Right renal pelvis (tissue), 4 donors: ENCODE measurements around the gene PLCH2. TPM values are rescaled to one million over a fixed set of nuclear protein-coding genes. Genes with fewer than 3 reads are reported as not detected.
A peak's percentile ranks its signal among the peaks of the same experiment; 100 is the strongest.

Source experiments
- DNase-seq, 4 donors: peaks; one replicate each; pipeline ENCODE4 v3.0.0-alpha.2; 2013; ENCODE audit warnings: low read depth in 4 of 4, low spot score in 3 of 4, missing footprints in 1 of 4
- polyA plus RNA-seq, 4 donors: library from polyadenylated mRNA; unstranded; fragments of 120-200 nt; gene quantifications; one replicate each; pipeline ENCODE4 v1.2.1, GENCODE V29; 2013; ENCODE audit not compliant: insufficient read length in 4 of 4

The PLCH2 gene
- polyA plus RNA-seq, 4 donors, result 0.86 to 2.4 (median 1.4) TPM

DNA sequence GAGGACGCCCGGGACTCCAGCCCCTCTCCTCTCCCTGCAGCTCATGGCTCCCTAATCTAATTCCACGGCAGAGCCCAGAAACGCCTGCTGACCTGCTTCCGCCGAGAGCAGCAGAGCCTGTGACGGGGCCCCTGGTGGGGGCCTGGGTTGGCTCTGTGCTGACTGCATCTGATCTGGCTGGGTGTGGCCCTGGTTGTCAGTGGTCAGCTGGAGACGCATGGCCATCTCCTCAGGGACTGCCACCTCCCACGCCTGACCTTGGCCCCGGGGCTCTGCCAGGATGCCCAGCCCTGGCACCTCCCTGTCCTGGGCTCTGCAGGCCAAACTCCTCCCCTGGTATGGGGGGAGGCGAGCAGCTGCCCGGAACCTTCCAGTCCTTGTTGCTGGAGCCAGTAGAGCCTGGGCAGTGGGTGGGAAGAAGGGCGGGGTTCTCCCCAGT, 1.1 kb upstream of the PLCH2 start:
- DNase-seq, result no peak

DNA sequence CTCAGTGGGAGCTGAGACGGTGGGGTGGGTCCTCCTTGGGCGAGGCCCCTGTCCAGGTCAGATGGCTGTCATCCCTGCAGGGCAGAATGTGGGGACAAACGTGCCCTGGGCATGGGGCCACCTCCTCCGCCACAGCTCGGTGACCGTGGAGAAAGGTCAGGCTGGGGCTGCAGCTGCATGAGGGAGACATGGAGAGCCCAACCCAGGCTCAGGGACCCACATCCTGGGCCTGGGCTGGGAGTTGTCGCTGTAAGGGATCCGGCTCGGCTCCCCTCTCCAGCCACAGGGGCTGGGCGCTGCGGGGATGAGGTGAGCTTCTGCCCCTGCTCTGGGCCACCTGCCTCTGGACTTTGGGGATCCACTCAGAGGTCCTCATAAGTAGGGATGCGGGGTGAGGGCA, 518 bp upstream of the PLCH2 start:
- no peak for DNase-seq

DNA sequence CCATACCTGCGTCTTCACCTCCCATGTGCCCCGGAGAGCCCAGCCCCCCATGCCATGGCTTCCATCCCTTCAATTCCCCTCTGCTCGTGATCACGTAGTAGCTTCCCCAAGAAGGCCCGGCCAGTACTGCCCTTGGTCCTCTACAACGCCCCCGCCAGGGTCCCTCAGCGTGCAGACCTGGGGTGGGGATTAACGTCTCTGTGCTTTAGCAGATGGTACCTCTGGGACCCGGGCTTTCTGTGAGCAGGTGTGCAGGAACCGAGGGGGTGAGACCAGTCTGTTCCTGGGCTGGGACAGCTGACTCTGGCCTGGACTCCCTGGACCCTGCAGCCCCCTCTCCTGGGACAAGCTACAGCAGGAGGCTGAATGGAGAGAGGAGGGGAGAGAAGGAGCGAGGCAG, 1.2 kb downstream of the PLCH2 start:
- no peak for DNase-seq

DNA sequence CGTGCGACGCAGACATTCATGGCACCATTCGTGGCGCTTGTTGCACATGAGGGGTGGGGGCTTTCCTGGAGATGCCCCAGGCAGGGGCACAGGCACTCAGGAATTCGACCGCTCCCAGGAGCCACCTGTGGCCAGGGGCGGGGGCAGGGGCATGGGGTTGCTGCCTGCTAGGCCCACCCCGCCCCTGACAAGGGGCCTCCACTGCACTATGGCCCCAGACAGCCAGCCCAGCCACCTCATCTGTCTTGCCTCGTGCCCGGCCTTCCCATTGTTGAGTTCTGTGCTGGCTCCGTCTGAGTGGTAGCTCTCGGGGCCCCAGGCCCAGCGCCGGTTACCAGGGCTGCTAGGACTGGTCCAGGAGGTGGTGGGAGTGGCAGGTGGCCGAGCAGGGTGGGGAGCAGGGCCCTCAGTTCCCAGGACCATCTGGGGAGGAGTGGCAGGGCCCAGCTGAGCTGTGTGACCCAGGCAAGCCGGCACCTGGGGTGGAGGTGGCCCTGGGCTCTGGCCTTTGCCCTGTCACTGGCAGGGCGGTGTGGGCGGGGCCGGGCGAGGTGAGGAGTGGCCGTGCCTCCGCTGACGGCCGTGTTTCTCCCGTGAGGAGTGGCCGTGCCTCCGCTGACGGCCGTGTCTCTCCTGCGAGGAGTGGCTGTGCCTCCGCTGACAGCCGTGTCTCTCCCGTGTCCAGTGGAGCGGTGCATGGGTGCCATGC, 1.9 kb downstream of the PLCH2 start:
- no peak for DNase-seq

DNA sequence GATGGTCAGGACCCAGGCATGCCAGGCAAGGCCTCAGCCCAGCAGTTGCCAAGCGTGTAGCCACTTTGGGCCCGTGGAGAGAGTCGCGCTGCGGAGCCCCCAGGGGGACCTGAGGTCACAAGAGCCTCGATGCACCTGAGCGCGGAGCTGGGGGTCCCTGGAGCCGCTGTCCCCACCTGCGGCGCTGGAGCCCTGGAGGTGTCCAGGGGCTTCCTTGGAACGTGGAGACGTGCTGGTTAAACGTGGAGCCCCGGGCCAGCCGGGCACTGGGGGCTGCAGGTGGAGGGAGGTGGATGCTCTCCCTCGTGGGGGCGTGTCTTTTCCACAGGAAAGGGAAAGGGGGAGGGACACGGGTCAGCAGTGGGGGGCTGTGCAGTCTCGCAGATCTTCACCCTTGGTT, 3.1 kb downstream of the PLCH2 start:
- DNase-seq, result no peak

DNA sequence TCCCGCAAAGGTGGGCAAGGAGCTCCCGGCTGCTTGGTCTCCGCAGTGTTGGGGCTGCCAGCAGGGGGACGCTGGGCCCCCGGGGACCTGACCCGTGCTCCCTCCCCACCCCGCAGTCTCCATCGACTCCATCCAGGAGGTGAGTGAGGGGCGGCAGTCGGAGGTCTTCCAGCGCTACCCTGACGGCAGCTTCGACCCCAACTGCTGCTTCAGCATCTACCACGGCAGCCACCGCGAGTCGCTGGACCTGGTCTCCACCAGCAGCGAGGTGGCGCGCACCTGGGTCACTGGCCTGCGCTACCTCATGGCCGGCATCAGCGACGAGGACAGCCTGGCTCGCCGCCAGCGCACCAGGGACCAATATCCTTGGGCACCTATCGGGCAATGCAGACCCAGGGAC, 3.5 kb downstream of the PLCH2 start:
- DNase-seq, result no peak

DNA sequence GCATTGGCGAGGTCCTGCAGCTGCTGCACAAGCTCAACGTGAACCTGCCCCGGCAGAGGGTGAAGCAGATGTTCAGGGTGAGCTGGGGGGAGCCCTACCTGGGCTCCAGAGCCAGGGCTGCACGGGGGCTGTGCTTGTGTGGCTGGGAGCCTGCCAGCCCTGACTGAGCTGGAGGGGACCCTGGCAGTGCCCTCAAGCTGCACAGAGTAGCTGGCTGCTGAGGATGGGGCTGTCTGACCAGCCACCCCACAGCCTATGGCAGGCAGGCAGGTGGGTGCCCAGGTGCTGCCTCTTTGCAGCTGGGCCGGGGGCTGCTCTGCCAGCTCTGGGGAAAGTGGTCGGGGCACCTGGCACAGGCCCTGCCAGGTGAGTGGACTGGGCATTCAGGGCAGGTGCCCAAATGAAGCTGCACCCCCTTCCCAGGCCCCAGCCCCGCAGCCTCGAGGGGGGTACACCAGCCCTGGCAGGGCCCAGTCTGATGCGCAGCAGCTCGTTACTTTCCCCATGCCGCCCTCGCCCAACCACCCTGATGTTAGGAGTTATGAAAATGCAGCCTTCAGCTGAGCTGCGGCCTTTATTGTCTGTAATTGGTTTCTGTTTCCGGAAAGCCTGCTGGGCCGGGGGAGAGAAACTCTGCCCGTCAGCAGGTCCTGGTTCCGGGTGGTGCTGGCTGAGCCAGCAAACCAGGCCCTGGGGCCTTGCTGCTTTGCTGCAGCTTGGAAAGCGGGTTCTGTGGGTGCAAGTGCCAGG, 4.3 kb downstream of the PLCH2 start:
- no peak for DNase-seq

DNA sequence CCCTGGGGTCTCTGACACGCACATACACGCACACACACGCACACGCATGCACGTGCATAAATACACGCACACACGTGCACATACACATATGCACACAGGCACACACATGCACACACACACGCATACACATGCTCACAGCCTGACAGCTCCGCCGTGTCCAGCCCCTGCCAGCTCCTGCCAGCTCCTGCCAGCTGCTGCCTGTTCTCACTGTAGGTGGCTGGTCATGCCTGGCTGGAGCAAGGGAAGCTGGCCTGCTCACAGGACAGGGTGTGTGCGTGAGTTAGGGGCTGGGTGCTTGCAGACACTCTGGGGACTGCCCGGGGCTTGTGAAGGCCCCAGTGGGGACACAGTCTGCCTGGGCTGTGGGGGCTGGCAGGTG, 4.9 kb downstream of the PLCH2 start:
- peak in 2 of 4 donors; percentile 59 to 63 for DNase-seq

DNA sequence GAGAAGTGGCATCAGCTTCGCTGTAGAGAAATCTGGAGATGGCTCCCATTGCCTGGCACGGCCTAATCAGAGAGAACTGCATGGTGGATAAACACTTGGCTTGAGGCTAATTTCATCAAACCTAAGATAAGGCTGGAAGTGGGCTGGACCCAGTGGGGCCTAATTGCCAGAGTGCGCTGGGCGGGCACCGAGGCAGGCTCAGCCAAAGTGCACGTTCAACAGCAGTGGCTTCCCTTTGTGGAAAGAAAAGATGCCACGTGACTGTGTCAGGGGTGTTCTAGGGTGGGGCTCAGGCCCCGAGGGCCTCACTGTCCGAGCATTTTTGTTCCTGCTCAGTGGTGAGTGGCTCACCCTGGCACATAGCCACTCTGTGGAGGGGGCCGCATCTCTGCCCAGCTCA, 5.8 kb downstream of the PLCH2 start:
- no peak for DNase-seq

DNA sequence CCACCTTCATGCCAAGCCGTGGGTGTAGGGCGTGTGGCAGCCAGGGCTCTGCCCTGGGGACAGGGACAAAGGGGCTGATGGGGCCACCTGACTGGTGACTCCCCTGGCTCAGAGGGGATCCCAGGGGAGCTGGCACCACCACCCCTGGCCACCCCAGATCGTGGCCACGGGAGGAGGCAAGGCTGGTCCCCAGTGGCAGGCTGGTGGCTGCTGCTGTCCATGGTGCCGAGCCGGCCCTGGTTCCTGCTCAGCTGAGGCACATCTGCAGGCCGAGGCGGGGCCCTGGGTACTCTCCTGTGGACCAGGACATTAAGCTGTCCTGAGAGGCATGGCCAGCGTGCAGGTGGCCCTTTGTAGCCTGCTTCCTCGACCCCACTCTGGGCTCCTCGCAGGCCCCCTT, 6.5 kb downstream of the PLCH2 start:
- no peak for DNase-seq

DNA sequence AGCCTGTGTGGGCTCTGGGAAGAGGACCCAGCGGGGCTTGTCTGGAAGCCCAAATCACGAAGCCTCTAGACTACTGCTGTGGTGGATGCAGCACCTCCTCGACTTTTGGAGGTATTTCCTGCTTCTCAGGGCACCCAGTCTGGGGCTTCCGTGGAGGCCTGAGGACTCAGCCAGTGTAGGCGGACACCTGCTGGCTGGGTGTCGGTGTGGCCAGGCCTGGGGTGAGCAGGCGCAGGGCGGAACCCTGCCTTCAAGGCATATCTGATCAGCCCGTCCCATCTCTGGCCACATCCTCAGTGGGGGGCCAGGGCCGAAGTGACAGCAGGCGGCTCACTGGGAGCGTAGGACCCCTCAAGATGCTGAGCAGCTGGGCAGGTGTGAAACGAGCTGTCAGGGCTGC, 6.9 kb downstream of the PLCH2 start:
- no peak for DNase-seq

DNA sequence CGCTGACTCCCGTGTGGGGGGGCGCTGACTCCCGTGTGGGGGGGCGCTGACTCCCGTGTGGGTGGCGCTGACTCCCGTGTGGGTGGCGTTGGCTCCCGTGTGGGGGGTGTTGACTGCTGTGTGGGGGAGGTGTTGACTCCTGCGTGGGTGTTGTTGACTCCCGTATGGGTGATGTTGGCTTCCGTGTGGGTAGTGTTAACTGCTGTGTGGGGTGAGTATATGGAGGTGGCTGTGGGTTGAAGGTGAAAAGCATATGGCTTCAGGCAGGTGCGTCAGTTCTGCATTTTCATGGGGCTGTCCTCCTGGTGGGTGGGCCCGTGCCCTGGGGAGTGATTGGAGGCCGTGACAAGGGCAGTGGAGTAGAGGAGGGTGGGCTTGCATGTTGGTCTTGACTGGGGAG, 7.9 kb downstream of the PLCH2 start:
- DNase-seq, result no peak

DNA sequence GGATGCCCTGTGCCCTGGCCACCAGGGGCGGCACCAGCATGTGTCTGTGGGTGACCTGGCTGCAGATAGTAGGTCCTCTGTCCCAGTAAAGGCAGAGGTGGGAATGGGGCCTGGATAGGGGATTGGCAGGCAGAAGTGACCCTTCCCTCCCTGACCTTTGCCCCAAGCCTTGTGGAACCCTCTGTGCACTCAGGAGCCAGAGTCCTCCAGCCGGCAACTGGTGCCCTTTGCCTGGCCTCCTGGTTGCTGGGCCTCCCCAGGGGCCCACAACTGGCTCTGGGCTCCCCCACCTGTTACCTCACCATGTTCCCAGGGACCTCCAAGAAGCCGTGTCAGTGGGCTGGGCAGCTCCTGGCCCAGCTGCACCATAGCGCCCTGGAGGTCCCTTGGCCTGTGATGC, 10.0 kb downstream of the PLCH2 start:
- no peak for DNase-seq

DNA sequence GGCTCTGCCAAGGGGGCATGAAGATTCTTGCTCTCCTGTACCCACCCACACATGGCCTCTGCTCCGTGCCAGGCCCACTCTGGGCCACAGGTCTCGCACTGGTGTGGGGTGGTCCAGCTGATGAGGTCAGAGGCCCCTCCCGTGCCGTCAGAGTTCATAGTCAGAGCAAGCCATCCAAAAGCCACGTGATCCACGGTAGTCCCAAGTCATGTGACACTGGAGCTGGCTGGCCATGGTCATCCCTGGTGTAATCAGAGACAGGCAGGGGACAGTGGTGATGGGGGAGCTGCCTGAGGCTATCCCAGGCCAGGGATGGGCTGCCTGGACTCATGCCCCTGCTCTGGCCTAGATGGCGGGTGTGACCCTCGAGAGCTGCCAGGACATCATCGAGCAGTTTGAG, 10.5 kb downstream of the PLCH2 start:
- DNase-seq, result no peak

DNA sequence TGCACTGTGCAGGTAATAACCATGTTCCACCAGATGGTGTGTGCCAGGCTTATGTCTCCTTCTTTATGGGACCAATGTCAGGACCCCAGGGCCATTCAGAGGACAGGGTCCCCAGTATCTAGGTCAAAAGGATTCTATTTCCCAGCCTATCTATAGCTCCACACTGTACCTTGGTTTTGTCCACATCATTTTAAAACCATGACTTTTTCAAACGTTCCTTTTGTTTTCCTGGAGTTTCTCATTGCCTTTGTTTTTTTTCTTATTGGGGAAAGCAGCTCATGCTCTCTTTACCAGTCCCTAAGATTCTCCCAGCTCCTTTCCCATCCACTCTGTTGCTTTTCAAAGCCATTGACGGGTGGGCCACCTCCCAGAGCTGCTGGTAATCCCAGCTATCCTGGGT, 12.6 kb downstream of the PLCH2 start:
- DNase-seq, result no peak

DNA sequence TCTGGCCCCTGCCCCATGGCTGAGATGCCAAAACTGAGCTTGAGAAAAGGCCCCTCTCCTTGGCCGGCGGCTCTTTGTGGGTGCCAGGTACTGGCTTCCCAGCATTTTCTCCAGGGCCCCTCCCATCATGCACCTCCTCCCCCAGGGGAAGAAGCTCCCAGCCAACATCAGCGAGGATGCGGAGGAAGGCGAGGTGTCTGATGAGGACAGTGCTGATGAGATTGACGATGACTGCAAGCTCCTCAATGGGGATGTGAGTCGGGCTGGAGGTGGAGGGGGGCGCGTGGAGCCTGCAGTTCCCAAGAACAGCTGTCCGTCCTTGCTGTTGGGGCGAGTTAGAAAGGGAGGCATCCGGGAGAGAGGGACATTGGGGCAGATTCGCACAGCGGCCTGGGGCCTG, 13.5 kb downstream of the PLCH2 start:
- DNase-seq, result no peak

DNA sequence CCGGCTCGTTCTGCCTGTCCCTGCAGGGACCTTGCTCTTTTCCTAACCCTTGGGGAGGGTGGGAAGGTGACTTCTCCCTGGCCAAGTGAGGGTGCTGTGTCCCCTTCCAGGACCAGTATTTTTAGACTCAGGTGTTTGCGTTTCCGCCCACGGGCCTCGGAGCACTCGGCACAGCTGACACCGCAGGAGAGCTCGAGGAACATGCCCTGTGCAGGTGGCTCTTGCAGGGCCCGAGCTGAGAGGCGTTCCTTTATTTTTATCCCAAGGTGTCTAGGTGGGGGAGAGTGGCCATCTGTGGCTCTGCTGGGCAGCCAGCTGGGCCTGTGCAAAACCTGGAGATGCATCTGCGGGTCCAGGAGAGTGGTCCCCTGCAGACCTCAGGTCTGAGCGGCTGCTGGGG, 16.0 kb downstream of the PLCH2 start:
- no peak for DNase-seq

DNA sequence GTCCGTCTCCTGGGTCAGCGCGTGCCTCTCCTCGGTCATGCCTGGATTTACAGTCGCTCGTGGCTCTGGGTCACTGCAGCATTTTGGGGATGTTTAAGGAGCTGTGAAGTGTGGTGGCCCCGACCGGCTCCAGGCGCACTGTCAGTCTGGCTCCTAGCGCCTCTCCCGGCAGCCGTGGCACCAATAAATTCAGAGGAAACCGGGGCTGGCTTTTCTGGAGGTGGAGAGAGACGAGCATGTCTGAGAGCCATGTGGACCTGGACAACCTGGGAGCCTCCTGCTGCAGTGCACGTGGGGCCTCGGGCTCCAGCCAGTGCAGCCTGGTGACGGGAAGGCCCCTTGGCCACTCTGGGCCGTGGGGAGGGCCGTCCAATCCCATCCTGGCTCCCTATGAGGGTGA, 17.1 kb downstream of the PLCH2 start:
- no peak for DNase-seq

DNA sequence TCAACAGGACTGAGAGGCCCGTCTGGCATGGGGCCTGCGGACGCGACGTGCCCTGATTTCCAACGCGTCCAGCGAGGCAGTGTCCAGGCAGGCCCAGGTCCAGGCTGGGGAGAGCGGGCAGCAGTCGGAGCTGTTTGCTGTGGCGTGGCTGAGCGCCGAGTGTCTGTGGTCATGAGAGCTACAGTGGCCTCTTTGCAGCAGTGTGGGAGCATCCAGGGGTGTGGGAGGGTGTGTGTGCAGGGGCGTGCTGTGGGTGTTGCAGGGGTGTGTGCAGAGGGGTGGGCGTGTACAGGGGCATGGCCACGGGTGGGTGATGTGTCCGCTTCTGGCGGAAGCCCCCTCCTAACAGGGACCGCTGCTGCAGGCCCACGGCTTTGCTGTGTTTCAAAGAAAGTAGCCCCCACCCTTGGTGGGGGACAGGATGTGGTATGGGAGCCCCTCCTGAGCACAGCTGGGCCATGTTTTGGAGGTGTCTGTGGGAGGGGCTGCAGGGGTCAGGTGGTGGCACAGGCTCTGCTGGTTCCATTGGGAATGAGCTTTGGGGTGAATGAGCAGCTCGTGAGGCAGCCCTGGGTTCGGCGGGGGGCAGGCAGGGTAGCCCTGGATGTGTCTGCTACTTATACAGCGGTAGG, 17.7 kb downstream of the PLCH2 start:
- DNase-seq, result no peak

DNA sequence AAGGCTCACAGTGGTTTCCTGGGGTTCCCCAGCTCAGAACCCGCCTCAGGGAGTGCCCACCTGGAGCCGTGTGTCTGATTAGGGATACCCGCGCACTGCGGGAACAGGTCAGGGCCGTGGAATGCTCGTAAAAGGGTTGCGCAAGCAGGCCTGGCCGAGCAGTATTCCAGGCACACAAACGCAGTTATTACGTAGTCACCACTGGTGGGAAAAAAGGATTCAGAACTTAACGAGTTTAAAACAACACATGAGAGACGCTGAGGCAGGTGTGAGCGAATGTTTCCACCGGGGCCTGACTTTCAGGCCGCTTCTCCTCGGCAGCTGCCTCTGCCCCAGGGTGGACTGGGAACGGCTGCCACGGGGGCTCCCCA, 18.2 kb downstream of the PLCH2 start:
- no peak for DNase-seq

DNA sequence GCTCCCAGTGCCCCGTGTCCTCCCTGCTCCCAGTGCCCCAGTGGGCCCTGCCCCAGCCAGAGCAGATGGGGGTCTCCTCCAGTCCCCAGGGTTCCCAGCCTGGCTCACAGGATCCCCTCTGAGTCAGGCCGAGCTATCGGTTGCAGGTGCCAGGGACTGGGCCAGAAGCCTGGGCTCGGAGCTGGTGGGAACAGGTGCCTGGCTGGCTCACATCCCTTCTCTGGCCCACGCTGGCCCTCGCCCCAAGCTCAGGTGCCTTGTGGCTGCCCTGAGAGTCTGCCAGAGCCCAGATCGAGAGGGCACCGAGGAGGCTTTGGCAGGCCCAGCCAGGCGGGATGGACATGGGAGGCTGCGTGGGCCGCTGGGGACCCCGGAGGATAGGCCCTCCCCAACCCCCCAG, 18.9 kb downstream of the PLCH2 start:
- no peak for DNase-seq

DNA sequence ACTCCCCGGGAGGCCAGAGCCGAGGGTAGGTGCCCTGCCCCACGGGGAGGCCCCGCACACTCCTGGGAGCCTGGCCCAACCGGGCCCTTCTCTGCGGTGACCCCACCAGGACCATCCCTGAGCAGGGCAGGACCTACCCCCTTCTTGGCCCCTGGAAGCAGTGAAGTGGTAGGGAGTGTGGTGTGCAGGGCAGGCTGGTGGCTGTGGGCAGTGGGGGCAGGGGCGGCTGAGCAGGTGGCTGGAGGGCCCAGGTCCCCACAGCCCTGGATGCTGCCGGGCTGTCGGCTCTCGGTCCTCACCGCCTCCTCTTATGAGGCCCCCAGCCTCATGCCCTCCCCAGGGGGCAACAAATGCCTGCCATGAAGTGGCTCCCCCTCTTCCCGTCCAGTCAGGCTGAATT, 19.5 kb downstream of the PLCH2 start:
- DNase-seq, result no peak
